H1 (cell line): ENCODE measurements around the gene DOCK3.

Source experiments
- EGR1 ChIP-seq: IDR thresholded peaks from 2 replicates; pipeline ENCODE4 v1.6.1; 2011; ENCODE audit warnings: low read depth, low read length, borderline replicate concordance
- SIX5 ChIP-seq: IDR thresholded peaks from 2 replicates; pipeline ENCODE4 v1.6.1; 2011; ENCODE audit warnings: mild to moderate bottlenecking, low read depth, low read length
- TF ChIP-seq, protein P1 (sequence below), 3 experiments: IDR thresholded peaks; 1 replicate in 2 of 3; 2 replicates in 1 of 3; pipeline versions ENCODE4 v1.5.1 to v1.6.1; 2011; ENCODE audit warnings: low read length in 3 of 3, mild to moderate bottlenecking in 3 of 3, inconsistent platforms in 2 of 3, low read depth in 1 of 3, moderate library complexity in 1 of 3; ENCODE audit not compliant: insufficient read depth in 1 of 3; ENCODE audit errors: control extremely low read depth in 1 of 3

DNA sequence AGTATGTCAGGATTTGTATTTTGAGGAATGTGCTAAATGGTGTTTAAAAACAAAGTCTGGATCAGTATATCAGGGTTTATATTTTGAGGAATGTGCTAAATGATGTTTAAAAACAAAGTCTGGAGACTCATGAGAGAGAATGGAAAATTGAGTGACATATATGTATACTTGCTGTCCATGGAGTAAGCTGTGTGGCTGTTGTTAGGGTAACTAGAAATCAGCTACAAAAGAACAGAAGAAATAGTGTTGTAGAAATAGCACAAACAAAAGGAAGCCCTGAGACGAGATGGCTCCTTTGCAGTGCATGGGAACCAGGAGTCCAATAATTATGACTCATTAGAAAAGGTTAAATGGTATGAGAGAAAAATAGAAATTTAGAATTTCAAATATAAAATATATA lies 427.7 kb downstream of the DOCK3 start:
- TF ChIP-seq, protein P1, sequence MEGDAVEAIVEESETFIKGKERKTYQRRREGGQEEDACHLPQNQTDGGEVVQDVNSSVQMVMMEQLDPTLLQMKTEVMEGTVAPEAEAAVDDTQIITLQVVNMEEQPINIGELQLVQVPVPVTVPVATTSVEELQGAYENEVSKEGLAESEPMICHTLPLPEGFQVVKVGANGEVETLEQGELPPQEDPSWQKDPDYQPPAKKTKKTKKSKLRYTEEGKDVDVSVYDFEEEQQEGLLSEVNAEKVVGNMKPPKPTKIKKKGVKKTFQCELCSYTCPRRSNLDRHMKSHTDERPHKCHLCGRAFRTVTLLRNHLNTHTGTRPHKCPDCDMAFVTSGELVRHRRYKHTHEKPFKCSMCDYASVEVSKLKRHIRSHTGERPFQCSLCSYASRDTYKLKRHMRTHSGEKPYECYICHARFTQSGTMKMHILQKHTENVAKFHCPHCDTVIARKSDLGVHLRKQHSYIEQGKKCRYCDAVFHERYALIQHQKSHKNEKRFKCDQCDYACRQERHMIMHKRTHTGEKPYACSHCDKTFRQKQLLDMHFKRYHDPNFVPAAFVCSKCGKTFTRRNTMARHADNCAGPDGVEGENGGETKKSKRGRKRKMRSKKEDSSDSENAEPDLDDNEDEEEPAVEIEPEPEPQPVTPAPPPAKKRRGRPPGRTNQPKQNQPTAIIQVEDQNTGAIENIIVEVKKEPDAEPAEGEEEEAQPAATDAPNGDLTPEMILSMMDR (IDR thresholded peaks at IDR 0.05; ENCODE audit: control extremely low read depth in 1 of 3, insufficient read depth in 1 of 3, low read depth in 1 of 3, low read length in 3 of 3): no peak
- TF ChIP-seq SIX5: no peak
- TF ChIP-seq EGR1: no peak
